IPS DF 6.9 (cell line): ENCODE measurements around the gene GABRB3.
A peak's percentile ranks its signal among the peaks of the same experiment; 100 is the strongest.

Experiments
- DNase-seq: peaks from one replicate; pipeline ENCODE4 v3.0.0-alpha.2; 2013; ENCODE audit warnings: low read depth, low spot score
- H3K27ac ChIP-seq: one replicate; pipeline ENCODE4 v1.5.1; 2013; ENCODE audit warnings: low read length, control low read depth
- H3K27me3 ChIP-seq: 2 replicates; pipeline ENCODE4 v1.6.1; 2013; ENCODE audit warnings: mild to moderate bottlenecking, low read length; ENCODE audit not compliant: control insufficient read depth, insufficient read depth
- H3K36me3 ChIP-seq: 2 replicates; pipeline ENCODE4 v1.6.1; 2013; ENCODE audit warnings: low read length; ENCODE audit not compliant: control insufficient read depth, insufficient read depth
- H3K4me1 ChIP-seq: 2 replicates; pipeline ENCODE4 v1.6.1; 2013; ENCODE audit warnings: low read length; ENCODE audit not compliant: control insufficient read depth, insufficient read depth
- H3K4me3 ChIP-seq: 2 replicates; pipeline ENCODE4 v1.5.1; 2013; ENCODE audit warnings: mild to moderate bottlenecking, low read length
- H3K9me3 ChIP-seq: 2 replicates; pipeline ENCODE4 v1.6.1; 2013; ENCODE audit warnings: low read length, inconsistent platforms; ENCODE audit not compliant: control insufficient read depth, insufficient read depth
- WGBS: extraction: QIAGEN DNeasy Blood & Tissue Kit; methylation state at CpG from one replicate; pipeline ENCODE4 v1.1.7; 2013; ENCODE audit warnings: mixed read lengths, missing lambda C conversion rate; ENCODE audit not compliant: insufficient read length, insufficient coverage; 5-methylcytosine and 5-hydroxymethylcytosine counted together

The GABRB3 gene

GRCh38 chr15:26716069-26716468 lies 56.8 kb downstream of the GABRB3 start:
- Histone ChIP-seq H3K27me3 (no peaks in the 10 kb centered on the region), H3K36me3 (no peaks in the 10 kb centered on the region), H3K9me3 (no peaks in the 10 kb centered on the region), H3K4me3 (no peak overlapping the region), H3K27ac (no peak overlapping the region), H3K4me1 (peaks cover 9% of the 10 kb centered on the region)
- no peak for DNase-seq
- no CpG with 5 or more reads among the region's 3 CpGs for WGBS

- Histone ChIP-seq H3K4me1 (peaks cover 1% of the 10 kb centered on the region; the same call in 1 of the 2 replicates), H3K27ac (no peak overlapping the region), H3K9me3 (no peaks in the 10 kb centered on the region), H3K4me3 (no peak overlapping the region), H3K27me3 (no peaks in the 10 kb centered on the region), H3K36me3 (no peaks in the 10 kb centered on the region)
- no peak for DNase-seq
- no CpG with 5 or more reads among the region's 5 CpGs for WGBS
Measured at GRCh38 chr15:26713498-26713897, 59.4 kb downstream of the GABRB3 start.

GRCh38 chr15:26712335-26712734 lies 60.5 kb downstream of the GABRB3 start:
- Histone ChIP-seq H3K36me3 (no peaks in the 10 kb centered on the region), H3K27me3 (no peaks in the 10 kb centered on the region), H3K27ac (no peak overlapping the region), H3K9me3 (no peaks in the 10 kb centered on the region), H3K4me1 (peaks cover 3% of the 10 kb centered on the region), H3K4me3 (no peak overlapping the region)
- no peak for DNase-seq
- WGBS: no CpG with 5 or more reads among the region's 5 CpGs

GRCh38 chr15:26711445-26711844 lies 61.4 kb downstream of the GABRB3 start:
- no peak overlapping the region for H3K4me3 ChIP-seq
- H3K9me3 ChIP-seq: no peaks in the 10 kb centered on the region
- H3K36me3 ChIP-seq: no peaks in the 10 kb centered on the region
- WGBS: no CpG with 5 or more reads among the region's 10 CpGs
- no peak overlapping the region for H3K27ac ChIP-seq
- peaks cover 5% of the 10 kb centered on the region for H3K4me1 ChIP-seq
- DNase-seq: no peak
- H3K27me3 ChIP-seq: no peaks in the 10 kb centered on the region

- no peaks in the 10 kb centered on the region for H3K27me3 ChIP-seq
- no peak overlapping the region for H3K4me3 ChIP-seq
- H3K27ac ChIP-seq: no peak overlapping the region
- no CpG with 5 or more reads among the region's 1 CpG for WGBS
- H3K4me1 ChIP-seq: peaks cover 6% of the 10 kb centered on the region
- H3K36me3 ChIP-seq: no peaks in the 10 kb centered on the region
- no peaks in the 10 kb centered on the region for H3K9me3 ChIP-seq
- no peak for DNase-seq
Measured at GRCh38 chr15:26702381-26702780, 70.5 kb downstream of the GABRB3 start.

- no peaks in the 10 kb centered on the region for H3K27me3 ChIP-seq
- H3K4me1 ChIP-seq: no peaks in the 10 kb centered on the region; the same call in 1 of the 2 replicates
- no peak for DNase-seq
- H3K36me3 ChIP-seq: no peaks in the 10 kb centered on the region
- H3K9me3 ChIP-seq: no peaks in the 10 kb centered on the region
- no peak overlapping the region for H3K27ac ChIP-seq
- no CpG with 5 or more reads among the region's 5 CpGs for WGBS
- no peak overlapping the region for H3K4me3 ChIP-seq
Measured at GRCh38 chr15:26698555-26698954, 74.3 kb downstream of the GABRB3 start.

GRCh38 chr15:26697913-26698312 lies 75.0 kb downstream of the GABRB3 start:
- Histone ChIP-seq H3K4me3 (no peak overlapping the region), H3K27me3 (no peaks in the 10 kb centered on the region), H3K36me3 (no peaks in the 10 kb centered on the region), H3K27ac (no peak overlapping the region), H3K4me1 (no peaks in the 10 kb centered on the region; the same call in 1 of the 2 replicates), H3K9me3 (no peaks in the 10 kb centered on the region)
- DNase-seq: no peak
- WGBS: no CpG with 5 or more reads among the region's 6 CpGs

- Histone ChIP-seq H3K27me3 (no peaks in the 10 kb centered on the region), H3K36me3 (0 out of 2 replicates have a peak, but pooled peaks cover 2% of the 10 kb centered on the region), H3K9me3 (no peaks in the 10 kb centered on the region), H3K4me3 (no peak overlapping the region), H3K4me1 (peaks cover 3% of the 10 kb centered on the region), H3K27ac (no peak overlapping the region)
- WGBS: no CpG with 5 or more reads among the region's 4 CpGs
- DNase-seq: peak; percentile 83
Measured at GRCh38 chr15:26691249-26691648, 81.6 kb downstream of the GABRB3 start.

- WGBS: no CpG with 5 or more reads among the region's 2 CpGs
- 0 out of 2 replicates have a peak, but pooled peaks cover 2% of the 10 kb centered on the region for H3K36me3 ChIP-seq
- no peaks in the 10 kb centered on the region for H3K9me3 ChIP-seq
- no peak overlapping the region for H3K27ac ChIP-seq
- DNase-seq: no peak
- peaks cover 3% of the 10 kb centered on the region for H3K4me1 ChIP-seq
- H3K27me3 ChIP-seq: no peaks in the 10 kb centered on the region
- H3K4me3 ChIP-seq: no peak overlapping the region
Measured at GRCh38 chr15:26690778-26691177, 82.1 kb downstream of the GABRB3 start.

GRCh38 chr15:26689462-26689861 lies 83.4 kb downstream of the GABRB3 start:
- no peak for DNase-seq
- Histone ChIP-seq H3K9me3 (no peaks in the 10 kb centered on the region), H3K27me3 (no peaks in the 10 kb centered on the region), H3K4me1 (peaks cover 3% of the 10 kb centered on the region), H3K36me3 (0 out of 2 replicates have a peak, but pooled peaks cover 2% of the 10 kb centered on the region), H3K4me3 (no peak overlapping the region), H3K27ac (no peak overlapping the region)
- WGBS: no CpG with 5 or more reads among the region's 7 CpGs

- WGBS: no CpG with 5 or more reads among the region's 11 CpGs
- Histone ChIP-seq H3K9me3 (no peaks in the 10 kb centered on the region), H3K36me3 (0 out of 2 replicates have a peak, but pooled peaks cover 2% of the 10 kb centered on the region)
Measured at GRCh38 chr15:26686547-26687187, 86.2 kb downstream of the GABRB3 start.

More at GRCh38 chr15:26686547-26687187, 86.2 kb downstream of the GABRB3 start:
- Histone ChIP-seq H3K4me1 (peaks cover 6% of the 10 kb centered on the region), H3K27ac (no peak overlapping the region), H3K4me3 (no peak overlapping the region), H3K27me3 (no peaks in the 10 kb centered on the region)
- no peak for DNase-seq
